KMS-11 (cell line): Measurements from ENCODE around the gene RDX.

Experiments used
- H2AFZ ChIP-seq: fragments of 200-600 bp; sonication (generic); 2 replicates; pipeline ENCODE4 v1.6.1; 2016; ENCODE audit warnings: antibody characterized with exemption, mixed run types, low read depth
- H3K27ac ChIP-seq: fragments of 200-600 bp; sonication (generic); 2 replicates; pipeline ENCODE4 v1.6.1; 2016; ENCODE audit warnings: mild to moderate bottlenecking, mixed run types
- H3K27me3 ChIP-seq: fragments of 200-600 bp; sonication (generic); 2 replicates; pipeline ENCODE4 v1.6.1; 2017; ENCODE audit warnings: mild to moderate bottlenecking, low read depth, mixed run types, moderate library complexity; ENCODE audit not compliant: insufficient read depth
- H3K36me3 ChIP-seq: fragments of 200-600 bp; sonication (generic); 2 replicates; pipeline ENCODE4 v1.6.1; 2017; ENCODE audit warnings: mild to moderate bottlenecking, mixed run types; ENCODE audit not compliant: insufficient read depth
- H3K4me1 ChIP-seq: fragments of 200-600 bp; sonication (generic); 2 replicates; pipeline ENCODE4 v1.6.1; 2016; ENCODE audit warnings: mild to moderate bottlenecking, low read depth, mixed run types; ENCODE audit not compliant: poor library complexity, severe bottlenecking
- H3K4me2 ChIP-seq: fragments of 200-600 bp; sonication (generic); 2 replicates; pipeline ENCODE4 v1.7.0; 2016; ENCODE audit warnings: mild to moderate bottlenecking, mixed run types
- H3K4me3 ChIP-seq: fragments of 200-600 bp; sonication (generic); IDR thresholded peaks from 2 replicates; pipeline ENCODE4 v1.6.1; 2017; ENCODE audit warnings: low read depth, low read length, mixed read lengths; ENCODE audit not compliant: insufficient read depth
- H3K79me2 ChIP-seq: fragments of 200-600 bp; sonication (generic); 2 replicates; pipeline ENCODE4 v1.6.1; 2016; ENCODE audit warnings: low read depth, mixed run types; ENCODE audit not compliant: insufficient read depth
- H3K9ac ChIP-seq: fragments of 200-600 bp; sonication (generic); 2 replicates; pipeline ENCODE4 v1.6.1; 2016; ENCODE audit warnings: mild to moderate bottlenecking, mixed run types
- H4K20me1 ChIP-seq: fragments of 200-600 bp; sonication (generic); 2 replicates; pipeline ENCODE4 v1.6.1; 2016; ENCODE audit warnings: mild to moderate bottlenecking, mixed run types; ENCODE audit not compliant: insufficient read depth
- TF ChIP-seq, protein P1 (sequence below): fragments of 200-600 bp; sonication (generic); conservative IDR thresholded peaks from 2 replicates; pipeline ENCODE4 v1.6.1; 2017; ENCODE audit warnings: low read depth, mild to moderate bottlenecking, antibody characterized with exemption, low read length, moderate library complexity, mixed read lengths

Gene RDX

GRCh38 chr11:110261195-110262071 lies 35.0 kb downstream of the RDX start:
- H3K36me3 ChIP-seq, result no peaks in the 10 kb centered on the region
- no peaks in the 10 kb centered on the region for H3K79me2 ChIP-seq

GRCh38 chr11:110253525-110253924 lies 42.9 kb downstream of the RDX start:
- TF ChIP-seq, protein P1, sequence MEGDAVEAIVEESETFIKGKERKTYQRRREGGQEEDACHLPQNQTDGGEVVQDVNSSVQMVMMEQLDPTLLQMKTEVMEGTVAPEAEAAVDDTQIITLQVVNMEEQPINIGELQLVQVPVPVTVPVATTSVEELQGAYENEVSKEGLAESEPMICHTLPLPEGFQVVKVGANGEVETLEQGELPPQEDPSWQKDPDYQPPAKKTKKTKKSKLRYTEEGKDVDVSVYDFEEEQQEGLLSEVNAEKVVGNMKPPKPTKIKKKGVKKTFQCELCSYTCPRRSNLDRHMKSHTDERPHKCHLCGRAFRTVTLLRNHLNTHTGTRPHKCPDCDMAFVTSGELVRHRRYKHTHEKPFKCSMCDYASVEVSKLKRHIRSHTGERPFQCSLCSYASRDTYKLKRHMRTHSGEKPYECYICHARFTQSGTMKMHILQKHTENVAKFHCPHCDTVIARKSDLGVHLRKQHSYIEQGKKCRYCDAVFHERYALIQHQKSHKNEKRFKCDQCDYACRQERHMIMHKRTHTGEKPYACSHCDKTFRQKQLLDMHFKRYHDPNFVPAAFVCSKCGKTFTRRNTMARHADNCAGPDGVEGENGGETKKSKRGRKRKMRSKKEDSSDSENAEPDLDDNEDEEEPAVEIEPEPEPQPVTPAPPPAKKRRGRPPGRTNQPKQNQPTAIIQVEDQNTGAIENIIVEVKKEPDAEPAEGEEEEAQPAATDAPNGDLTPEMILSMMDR, result no peak
- H3K4me2 ChIP-seq, result no peak overlapping the region
- H3K36me3 ChIP-seq, result no peaks in the 10 kb centered on the region
- H3K4me1 ChIP-seq, result no peaks in the 10 kb centered on the region
- no peak overlapping the region for H3K27ac ChIP-seq
- no peak overlapping the region for H3K9ac ChIP-seq
- no peak overlapping the region for H3K4me3 ChIP-seq
- H3K27me3 ChIP-seq, result no peaks in the 10 kb centered on the region
- no peaks in the 10 kb centered on the region for H3K79me2 ChIP-seq
- H4K20me1 ChIP-seq, result no peaks in the 10 kb centered on the region
- H2AFZ ChIP-seq, result no peak overlapping the region

More at GRCh38 chr11:110261195-110262071, 35.0 kb downstream of the RDX start:
- no peak overlapping the region for H3K27ac ChIP-seq
- no peaks in the 10 kb centered on the region for H3K4me1 ChIP-seq
- no peak overlapping the region for H2AFZ ChIP-seq
- no peak overlapping the region for H3K9ac ChIP-seq
- H3K4me3 ChIP-seq, result no peak overlapping the region
- TF ChIP-seq, protein P1, result no peak
- no peaks in the 10 kb centered on the region for H3K27me3 ChIP-seq
- no peaks in the 10 kb centered on the region for H4K20me1 ChIP-seq
- no peak overlapping the region for H3K4me2 ChIP-seq

DNA sequence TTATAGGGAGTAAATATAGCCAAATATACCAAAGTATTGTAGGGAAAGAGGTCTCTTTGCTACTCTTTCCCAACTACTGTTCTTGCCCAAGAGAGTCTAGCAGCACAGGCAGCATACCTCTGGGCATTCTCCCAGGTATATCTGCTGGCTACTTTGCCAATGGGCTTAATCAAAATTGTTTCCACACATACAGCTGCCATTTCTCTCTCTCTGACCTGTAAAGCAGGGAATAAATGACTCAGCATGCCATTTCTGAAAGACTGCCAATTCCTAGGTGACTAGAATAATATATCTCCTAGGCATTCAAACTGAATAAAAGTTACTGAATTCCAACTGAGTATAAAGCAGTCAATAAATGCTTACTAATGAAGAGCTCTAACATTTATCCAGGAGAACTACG lies 44.6 kb downstream of the RDX start:
- H3K4me1 ChIP-seq, result no peaks in the 10 kb centered on the region
- H3K27me3 ChIP-seq, result no peaks in the 10 kb centered on the region
- TF ChIP-seq, protein P1, result no peak
- H3K4me2 ChIP-seq, result no peak overlapping the region
- H3K4me3 ChIP-seq, result no peak overlapping the region
- H3K9ac ChIP-seq, result no peak overlapping the region
- H3K36me3 ChIP-seq, result no peaks in the 10 kb centered on the region
- H4K20me1 ChIP-seq, result no peaks in the 10 kb centered on the region
- H2AFZ ChIP-seq, result no peak overlapping the region
- H3K79me2 ChIP-seq, result no peaks in the 10 kb centered on the region
- no peak overlapping the region for H3K27ac ChIP-seq

GRCh38 chr11:110250168-110250567 lies 46.2 kb downstream of the RDX start:
- Histone ChIP-seq H3K27me3 (no peaks in the 10 kb centered on the region), H3K9ac (no peak overlapping the region), H3K36me3 (no peaks in the 10 kb centered on the region), H4K20me1 (no peaks in the 10 kb centered on the region), H3K4me1 (no peaks in the 10 kb centered on the region), H2AFZ (no peak overlapping the region), H3K4me3 (no peak overlapping the region), H3K4me2 (no peak overlapping the region), H3K79me2 (no peaks in the 10 kb centered on the region), H3K27ac (no peak overlapping the region)
- TF ChIP-seq, protein P1, result no peak
